Measurements from ENCODE around the gene C10orf53. TPM values are rescaled to one million over a fixed set of nuclear protein-coding genes. Genes with fewer than 3 reads are reported as not detected.
"Not testable (repeated sequence)": the region's sequence is repeated elsewhere in the genome, so short reads cannot be mapped to it uniquely, and the experiment has no call there.

The C10orf53 gene
- total RNA-seq, 1 experiment from 2014 or later: not detected

DNA sequence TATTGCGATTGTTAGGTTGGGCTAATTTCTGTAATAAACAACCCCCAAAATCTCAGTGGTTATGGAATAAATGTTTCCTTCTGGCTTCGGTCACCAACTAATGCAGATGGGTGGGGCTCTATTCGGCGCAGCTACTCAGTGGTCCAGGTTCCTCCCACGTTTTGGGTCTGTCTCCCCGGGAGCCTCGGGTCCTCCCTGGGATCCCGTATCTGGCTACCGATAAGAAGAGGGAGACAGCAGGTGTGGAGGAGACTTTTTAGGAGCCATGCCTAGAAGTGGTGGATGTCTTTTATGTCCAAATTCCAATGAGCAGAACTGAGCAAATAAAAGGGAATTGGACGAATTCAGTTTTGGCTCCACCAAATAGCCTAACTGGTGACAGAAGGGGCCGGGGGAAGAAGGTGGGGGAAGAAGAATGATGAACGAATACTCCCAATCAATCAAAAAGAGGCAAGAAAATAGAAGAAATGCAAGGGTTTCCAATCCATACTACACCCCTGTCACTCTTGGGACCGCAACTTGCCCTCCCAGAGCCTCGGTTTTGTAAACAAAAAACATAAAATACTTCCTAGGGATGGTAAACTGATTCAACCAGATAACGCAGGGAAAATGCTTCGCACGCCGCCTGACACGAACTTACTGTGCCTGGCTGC is 498 bp upstream of the C10orf53 start:
- POLR2A ChIA-PET: no interaction called here
- CTCF ChIA-PET: no interaction called here
- H3K9me3 Mint-ChIP-seq (ENCODE audit: unreplicated experiment): no peaks in the 10 kb centered on the region
- H3K27me3 Mint-ChIP-seq (ENCODE audit: insufficient read depth, unreplicated experiment): peaks cover 71% of the 10 kb centered on the region
- no peak for DNase-seq (ENCODE audit: unreplicated experiment)
- TF ChIP-seq, protein P1, sequence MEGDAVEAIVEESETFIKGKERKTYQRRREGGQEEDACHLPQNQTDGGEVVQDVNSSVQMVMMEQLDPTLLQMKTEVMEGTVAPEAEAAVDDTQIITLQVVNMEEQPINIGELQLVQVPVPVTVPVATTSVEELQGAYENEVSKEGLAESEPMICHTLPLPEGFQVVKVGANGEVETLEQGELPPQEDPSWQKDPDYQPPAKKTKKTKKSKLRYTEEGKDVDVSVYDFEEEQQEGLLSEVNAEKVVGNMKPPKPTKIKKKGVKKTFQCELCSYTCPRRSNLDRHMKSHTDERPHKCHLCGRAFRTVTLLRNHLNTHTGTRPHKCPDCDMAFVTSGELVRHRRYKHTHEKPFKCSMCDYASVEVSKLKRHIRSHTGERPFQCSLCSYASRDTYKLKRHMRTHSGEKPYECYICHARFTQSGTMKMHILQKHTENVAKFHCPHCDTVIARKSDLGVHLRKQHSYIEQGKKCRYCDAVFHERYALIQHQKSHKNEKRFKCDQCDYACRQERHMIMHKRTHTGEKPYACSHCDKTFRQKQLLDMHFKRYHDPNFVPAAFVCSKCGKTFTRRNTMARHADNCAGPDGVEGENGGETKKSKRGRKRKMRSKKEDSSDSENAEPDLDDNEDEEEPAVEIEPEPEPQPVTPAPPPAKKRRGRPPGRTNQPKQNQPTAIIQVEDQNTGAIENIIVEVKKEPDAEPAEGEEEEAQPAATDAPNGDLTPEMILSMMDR (IDR thresholded peaks at IDR 0.05; ENCODE audit: unreplicated experiment): no peak
- H3K27ac Mint-ChIP-seq (ENCODE audit: low read depth, unreplicated experiment): no peak overlapping the region
- no TSS peak for BruUV-seq (replicated peaks)
- intact Hi-C loops (cut with micrococcal nuclease): no loop called here
- H3K36me3 Mint-ChIP-seq (ENCODE audit: insufficient read depth, unreplicated experiment): no peaks in the 10 kb centered on the region
- no peak overlapping the region for H3K4me3 Mint-ChIP-seq (ENCODE audit: unreplicated experiment)
- H3K4me1 Mint-ChIP-seq (ENCODE audit: insufficient read depth, unreplicated experiment): no peaks in the 10 kb centered on the region

DNA sequence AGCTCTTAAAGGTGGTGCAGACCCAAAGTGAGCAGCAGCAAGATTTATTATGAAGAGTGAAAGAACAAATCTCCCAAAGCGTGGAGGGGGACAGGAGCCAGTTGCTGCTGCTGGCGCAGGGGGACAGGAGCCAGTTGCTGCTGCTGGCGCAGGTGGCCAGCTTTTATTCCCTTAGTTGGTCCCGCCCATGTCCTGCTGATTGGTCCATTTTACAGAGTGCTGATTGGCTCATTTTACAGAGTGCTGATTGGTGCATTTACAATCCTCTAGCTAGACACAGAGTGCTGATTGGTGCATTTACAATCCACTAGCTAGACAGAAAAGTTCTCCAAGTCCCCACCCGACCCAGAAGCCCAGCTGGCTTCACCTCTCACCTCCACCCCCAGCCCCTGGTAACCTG is 3.0 kb downstream of the C10orf53 start:
- intact Hi-C loops (cut with micrococcal nuclease); H3K36me3 Mint-ChIP-seq (ENCODE audit: insufficient read depth, unreplicated experiment); H3K4me3 Mint-ChIP-seq (ENCODE audit: unreplicated experiment); DNase-seq (ENCODE audit: unreplicated experiment); BruUV-seq (replicated peaks); H3K27ac Mint-ChIP-seq (ENCODE audit: low read depth, unreplicated experiment); H3K4me1 Mint-ChIP-seq (ENCODE audit: insufficient read depth, unreplicated experiment); H3K9me3 Mint-ChIP-seq (ENCODE audit: unreplicated experiment); POLR2A ChIA-PET: not testable (repeated sequence)
- CTCF ChIA-PET: interaction anchor here (1.1 kb wide), 1 partner anchor 22 kb away, joined by 3 read pairs; no protein-coding TSS in a partner anchor
- peaks cover 47% of the 10 kb centered on the region for H3K27me3 Mint-ChIP-seq (ENCODE audit: insufficient read depth, unreplicated experiment)

DNA sequence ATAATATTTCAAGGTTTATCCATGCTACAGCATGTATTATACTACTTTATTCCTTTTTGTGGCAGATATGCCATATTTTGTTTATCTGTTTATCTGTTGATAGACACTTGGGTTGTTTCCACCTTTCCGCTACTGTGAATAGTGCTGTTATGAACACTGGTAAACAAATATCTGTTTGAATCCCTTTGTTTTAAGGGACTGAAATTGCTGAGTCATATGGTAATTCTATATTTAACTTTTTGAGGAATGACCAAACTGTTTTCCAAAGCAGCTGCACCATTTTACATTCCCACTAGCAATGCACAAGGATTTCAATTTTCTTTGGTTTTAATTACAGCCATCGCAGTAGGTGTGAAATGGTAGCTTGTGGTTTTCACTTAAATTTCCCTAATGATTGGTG is 3.4 kb downstream of the C10orf53 start:
- BruUV-seq (replicated peaks): no TSS peak
- Mint-ChIP-seq H3K27ac (ENCODE audit: low read depth, unreplicated experiment) (no peak overlapping the region), H3K4me3 (ENCODE audit: unreplicated experiment) (no peak overlapping the region), H3K27me3 (ENCODE audit: insufficient read depth, unreplicated experiment) (peaks cover 47% of the 10 kb centered on the region), H3K4me1 (ENCODE audit: insufficient read depth, unreplicated experiment) (no peaks in the 10 kb centered on the region), H3K36me3 (ENCODE audit: insufficient read depth, unreplicated experiment) (no peaks in the 10 kb centered on the region), H3K9me3 (ENCODE audit: unreplicated experiment) (peaks cover 6% of the 10 kb centered on the region)
- intact Hi-C loops (cut with micrococcal nuclease): no loop called here
- TF ChIP-seq, protein P1 (IDR thresholded peaks at IDR 0.05; ENCODE audit: unreplicated experiment): no peak
- ChIA-PET CTCF (interaction anchor here (1.1 kb wide), 1 partner anchor 23 kb away, joined by 3 read pairs; no protein-coding TSS in a partner anchor), POLR2A (no interaction called here)
- DNase-seq (ENCODE audit: unreplicated experiment): no peak

DNA sequence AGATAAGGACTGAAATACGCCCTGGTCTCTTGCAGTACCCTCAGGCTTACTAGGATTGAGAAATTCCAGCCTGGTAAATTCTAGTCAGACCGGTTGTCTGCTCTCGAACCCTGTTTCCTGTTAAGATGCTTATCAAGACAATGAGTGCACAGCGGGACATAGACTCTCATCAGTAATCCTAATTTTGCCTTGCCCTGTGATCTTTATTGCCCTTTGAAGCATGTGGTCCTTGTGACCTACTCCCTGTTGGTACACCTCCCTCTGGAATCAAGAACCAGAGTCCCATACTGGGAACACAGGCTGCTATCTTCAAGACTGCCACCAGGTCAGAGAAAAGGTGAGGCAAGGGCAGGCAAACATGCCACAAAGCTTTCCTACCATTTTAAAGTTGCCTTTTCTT is 7.2 kb downstream of the C10orf53 start:
- no peak overlapping the region for H3K4me3 Mint-ChIP-seq (ENCODE audit: unreplicated experiment)
- BruUV-seq (replicated peaks): no TSS peak
- peaks cover 47% of the 10 kb centered on the region for H3K27me3 Mint-ChIP-seq (ENCODE audit: insufficient read depth, unreplicated experiment)
- H3K4me1 Mint-ChIP-seq (ENCODE audit: insufficient read depth, unreplicated experiment): peaks cover 10% of the 10 kb centered on the region
- H3K9me3 Mint-ChIP-seq (ENCODE audit: unreplicated experiment): peaks cover 11% of the 10 kb centered on the region
- no peak for DNase-seq (ENCODE audit: unreplicated experiment)
- ChIA-PET CTCF (no interaction called here), POLR2A (no interaction called here)
- H3K27ac Mint-ChIP-seq (ENCODE audit: low read depth, unreplicated experiment): no peak overlapping the region
- TF ChIP-seq, protein P1 (IDR thresholded peaks at IDR 0.05; ENCODE audit: unreplicated experiment): no peak
- no peaks in the 10 kb centered on the region for H3K36me3 Mint-ChIP-seq (ENCODE audit: insufficient read depth, unreplicated experiment)
- intact Hi-C loops (cut with micrococcal nuclease): no loop called here

All from MCF 10A (cell line).